ENCODE results near the gene ATP6V0E2.

- TF ChIP-seq, protein P1, sequence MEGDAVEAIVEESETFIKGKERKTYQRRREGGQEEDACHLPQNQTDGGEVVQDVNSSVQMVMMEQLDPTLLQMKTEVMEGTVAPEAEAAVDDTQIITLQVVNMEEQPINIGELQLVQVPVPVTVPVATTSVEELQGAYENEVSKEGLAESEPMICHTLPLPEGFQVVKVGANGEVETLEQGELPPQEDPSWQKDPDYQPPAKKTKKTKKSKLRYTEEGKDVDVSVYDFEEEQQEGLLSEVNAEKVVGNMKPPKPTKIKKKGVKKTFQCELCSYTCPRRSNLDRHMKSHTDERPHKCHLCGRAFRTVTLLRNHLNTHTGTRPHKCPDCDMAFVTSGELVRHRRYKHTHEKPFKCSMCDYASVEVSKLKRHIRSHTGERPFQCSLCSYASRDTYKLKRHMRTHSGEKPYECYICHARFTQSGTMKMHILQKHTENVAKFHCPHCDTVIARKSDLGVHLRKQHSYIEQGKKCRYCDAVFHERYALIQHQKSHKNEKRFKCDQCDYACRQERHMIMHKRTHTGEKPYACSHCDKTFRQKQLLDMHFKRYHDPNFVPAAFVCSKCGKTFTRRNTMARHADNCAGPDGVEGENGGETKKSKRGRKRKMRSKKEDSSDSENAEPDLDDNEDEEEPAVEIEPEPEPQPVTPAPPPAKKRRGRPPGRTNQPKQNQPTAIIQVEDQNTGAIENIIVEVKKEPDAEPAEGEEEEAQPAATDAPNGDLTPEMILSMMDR (IDR thresholded peaks at IDR 0.05; ENCODE audit: low read length): no peak
- TF ChIP-seq EZH2 (IDR thresholded peaks at IDR 0.05; ENCODE audit: borderline replicate concordance, low read length): no peak
Measured at GRCh38 chr7:149825567-149826343, 48.0 kb upstream of the ATP6V0E2 start.

All from OCI-LY1 (cell line).